ENCODE data around the gene NRXN3. TPM values are rescaled to one million over a fixed set of nuclear protein-coding genes. Genes with fewer than 3 reads are reported as not detected.

The NRXN3 gene
- total and polyA plus RNA-seq, 2 experiments from 2014 or later: 0.08 to 0.11 TPM

- TF ChIP-seq EZH2 (IDR thresholded peaks at IDR 0.05; ENCODE audit: insufficient read depth, poor library complexity, severe bottlenecking): no peak
- TF ChIP-seq EZH2phosphoT487 (IDR thresholded peaks at IDR 0.05; ENCODE audit: insufficient read depth, low read depth): no peak
- no peak overlapping the region for H3K4me3 ChIP-seq
- H3K79me2 ChIP-seq (ENCODE audit: insufficient read depth): no peaks in the 10 kb centered on the region
- in situ Hi-C loops (cut with MboI): no loop called here
- H3K36me3 ChIP-seq (ENCODE audit: low read depth): no peaks in the 10 kb centered on the region
- H3K27ac ChIP-seq: no peak overlapping the region
- H3K4me2 ChIP-seq (ENCODE audit: unreplicated experiment): no peak overlapping the region
- H2AFZ ChIP-seq: no peak overlapping the region
- H3K9me3 ChIP-seq (ENCODE audit: low read depth): no peaks in the 10 kb centered on the region
- no peaks in the 10 kb centered on the region for H4K20me1 ChIP-seq (ENCODE audit: insufficient read depth)
- no peak for DNase-seq
- H3F3A ChIP-seq (ENCODE audit: insufficient read depth): no peaks in the 10 kb centered on the region
- H3K9me2 ChIP-seq (ENCODE audit: insufficient read depth): no peaks in the 10 kb centered on the region
- H3K4me1 ChIP-seq (ENCODE audit: insufficient read depth): no peaks in the 10 kb centered on the region
- H3K27me3 ChIP-seq (replicated peaks; ENCODE audit: insufficient read depth): no peaks in the 10 kb centered on the region
- WGBS, 2 experiments (ENCODE audit: low coverage in 1 of 2, low lambda C conversion rate in 2 of 2, missing lambda C conversion rate in 2 of 2): 33 to 34% methylated on average over 2 of the region's 2 CpGs
- no peak overlapping the region for H3K9ac ChIP-seq
Observed at GRCh38 chr14:79914595-79914994, 1744.4 kb downstream of the NRXN3 start.

GRCh38 chr14:79915406-79915805, 1745.2 kb downstream of the NRXN3 start:
- WGBS, 2 experiments (ENCODE audit: low coverage in 1 of 2, low lambda C conversion rate in 2 of 2, missing lambda C conversion rate in 2 of 2): 10 to 27% methylated on average over 1 of the region's 1 CpG
- Histone ChIP-seq H3K27ac (no peak overlapping the region), H3K36me3 (ENCODE audit: low read depth) (no peaks in the 10 kb centered on the region), H2AFZ (no peak overlapping the region), H3K79me2 (ENCODE audit: insufficient read depth) (no peaks in the 10 kb centered on the region), H4K20me1 (ENCODE audit: insufficient read depth) (no peaks in the 10 kb centered on the region), H3K9me3 (ENCODE audit: low read depth) (no peaks in the 10 kb centered on the region), H3K9me2 (ENCODE audit: insufficient read depth) (no peaks in the 10 kb centered on the region), H3K9ac (no peak overlapping the region), H3F3A (ENCODE audit: insufficient read depth) (no peaks in the 10 kb centered on the region), H3K4me1 (ENCODE audit: insufficient read depth) (no peaks in the 10 kb centered on the region), H3K4me2 (ENCODE audit: unreplicated experiment) (no peak overlapping the region), H3K4me3 (no peak overlapping the region), H3K27me3 (replicated peaks; ENCODE audit: insufficient read depth) (no peaks in the 10 kb centered on the region)
- DNase-seq: no peak
- in situ Hi-C loops (cut with MboI): no loop called here
- no peak for TF ChIP-seq EZH2 (IDR thresholded peaks at IDR 0.05; ENCODE audit: insufficient read depth, poor library complexity, severe bottlenecking)
- no peak for TF ChIP-seq EZH2phosphoT487 (IDR thresholded peaks at IDR 0.05; ENCODE audit: insufficient read depth, low read depth)

- H3K9me2 ChIP-seq (ENCODE audit: insufficient read depth): no peaks in the 10 kb centered on the region
- no peak overlapping the region for H3K27ac ChIP-seq
- in situ Hi-C loops (cut with MboI): no loop called here
- no peak overlapping the region for H2AFZ ChIP-seq
- no peaks in the 10 kb centered on the region for H3K27me3 ChIP-seq (replicated peaks; ENCODE audit: insufficient read depth)
- DNase-seq: no peak
- H3K36me3 ChIP-seq (ENCODE audit: low read depth): no peaks in the 10 kb centered on the region
- H3K9me3 ChIP-seq (ENCODE audit: low read depth): no peaks in the 10 kb centered on the region
- H3K4me2 ChIP-seq (ENCODE audit: unreplicated experiment): no peak overlapping the region
- H3K79me2 ChIP-seq (ENCODE audit: insufficient read depth): no peaks in the 10 kb centered on the region
- H3K9ac ChIP-seq: no peak overlapping the region
- H4K20me1 ChIP-seq (ENCODE audit: insufficient read depth): no peaks in the 10 kb centered on the region
- H3K4me3 ChIP-seq: no peak overlapping the region
- no peaks in the 10 kb centered on the region for H3K4me1 ChIP-seq (ENCODE audit: insufficient read depth)
- H3F3A ChIP-seq (ENCODE audit: insufficient read depth): no peaks in the 10 kb centered on the region
- TF ChIP-seq EZH2 (IDR thresholded peaks at IDR 0.05; ENCODE audit: insufficient read depth, poor library complexity, severe bottlenecking): no peak
- TF ChIP-seq EZH2phosphoT487 (IDR thresholded peaks at IDR 0.05; ENCODE audit: insufficient read depth, low read depth): no peak
Observed at GRCh38 chr14:79916281-79916680, 1746.1 kb downstream of the NRXN3 start.

- TF ChIP-seq EZH2 (IDR thresholded peaks at IDR 0.05; ENCODE audit: insufficient read depth, poor library complexity, severe bottlenecking) (no peak), EZH2phosphoT487 (IDR thresholded peaks at IDR 0.05; ENCODE audit: insufficient read depth, low read depth) (no peak)
- no peaks in the 10 kb centered on the region for H3K27me3 ChIP-seq (replicated peaks; ENCODE audit: insufficient read depth)
- no peaks in the 10 kb centered on the region for H4K20me1 ChIP-seq (ENCODE audit: insufficient read depth)
- H3K4me1 ChIP-seq (ENCODE audit: insufficient read depth): no peaks in the 10 kb centered on the region
- no peaks in the 10 kb centered on the region for H3K36me3 ChIP-seq (ENCODE audit: low read depth)
- H3K4me2 ChIP-seq (ENCODE audit: unreplicated experiment): no peak overlapping the region
- in situ Hi-C loops (cut with MboI): no loop called here
- H3F3A ChIP-seq (ENCODE audit: insufficient read depth): no peaks in the 10 kb centered on the region
- H3K27ac ChIP-seq: no peak overlapping the region
- no peak overlapping the region for H3K9ac ChIP-seq
- no peak overlapping the region for H3K4me3 ChIP-seq
- H2AFZ ChIP-seq: no peak overlapping the region
- DNase-seq: no peak
- H3K79me2 ChIP-seq (ENCODE audit: insufficient read depth): no peaks in the 10 kb centered on the region
- H3K9me3 ChIP-seq (ENCODE audit: low read depth): no peaks in the 10 kb centered on the region
- no peaks in the 10 kb centered on the region for H3K9me2 ChIP-seq (ENCODE audit: insufficient read depth)
- 21 to 22% methylated on average over 1 of the region's 1 CpG for WGBS, 2 experiments (ENCODE audit: low coverage in 1 of 2, low lambda C conversion rate in 2 of 2, missing lambda C conversion rate in 2 of 2)
Observed at GRCh38 chr14:79916892-79917291, 1746.7 kb downstream of the NRXN3 start.

Small RNA genes lying within 50 kb of the gene (small RNA-seq; reads per million reads assigned to genes)
- not detected for gene RNA5SP388 (ENCODE audit: low read depth, low replicate concordance)
